ENCODE results near the gene TUBB.
A peak's percentile ranks its signal among the peaks of the same experiment; 100 is the strongest.

TUBB gene

GRCh38 chr6:30719791-30720737 is at the start of gene TUBB:
Gene TUBB, plus strand, starts transcription at chr6:30720352. Its CDS starts 155 bp downstream, at chr6:30720507.
- peak; percentile 99 for DNase-seq

GRCh38 chr6:30670760-30671527 is 49.2 kb upstream of the TUBB start:
- no peak for DNase-seq

DNA sequence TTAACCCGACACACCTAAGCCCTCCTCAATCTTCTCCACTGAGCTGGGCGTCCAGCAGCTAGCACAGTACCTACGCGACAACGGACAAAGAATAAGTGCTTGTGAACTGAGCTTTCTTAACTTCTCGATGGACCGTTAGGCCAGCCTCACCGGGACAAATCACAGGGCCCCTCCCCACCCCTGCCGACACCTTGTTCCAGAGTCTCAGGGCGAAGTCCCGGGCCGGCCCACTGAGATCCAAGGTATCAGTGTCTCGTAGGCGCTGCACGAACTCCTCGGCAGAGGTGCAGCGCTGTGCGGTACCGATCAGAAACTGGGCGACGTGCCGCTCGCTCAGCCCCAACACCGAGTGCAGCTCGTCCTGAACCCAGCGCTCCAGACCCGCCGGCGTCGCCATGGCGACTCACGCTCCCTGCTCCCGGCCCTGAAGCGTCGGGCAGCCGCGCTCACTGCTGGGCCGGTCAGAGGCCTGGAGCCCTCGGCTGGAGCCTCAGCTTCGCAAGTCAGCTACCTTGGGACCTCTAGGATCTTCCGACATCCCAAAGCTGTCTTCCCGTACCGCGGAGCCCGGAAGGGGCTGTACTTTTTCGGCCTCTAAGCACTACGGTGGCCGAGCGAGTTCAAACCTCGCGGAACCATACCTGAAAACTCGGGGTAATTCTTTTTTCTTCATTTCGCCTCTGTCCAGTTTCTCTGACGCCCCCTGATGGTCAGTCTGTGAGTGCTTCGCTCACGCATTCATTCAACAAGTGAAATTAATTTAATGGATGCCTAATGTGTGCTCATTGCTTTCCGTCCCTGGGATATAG is 47.5 kb upstream of the TUBB start, which contains the start of gene DHX16:
Gene DHX16 (minus strand): TSS at position 562 of the 809 bp plus-strand sequence. CDS start 165 bp downstream, at position 397.
- DNase-seq, result peak; percentile 99

- DNase-seq, result no peak
Measured at GRCh38 chr6:30676660-30677285, 43.4 kb upstream of the TUBB start.

- peak; percentile 79 for DNase-seq
Measured at GRCh38 chr6:30678964-30679726, 41.0 kb upstream of the TUBB start.

DNA sequence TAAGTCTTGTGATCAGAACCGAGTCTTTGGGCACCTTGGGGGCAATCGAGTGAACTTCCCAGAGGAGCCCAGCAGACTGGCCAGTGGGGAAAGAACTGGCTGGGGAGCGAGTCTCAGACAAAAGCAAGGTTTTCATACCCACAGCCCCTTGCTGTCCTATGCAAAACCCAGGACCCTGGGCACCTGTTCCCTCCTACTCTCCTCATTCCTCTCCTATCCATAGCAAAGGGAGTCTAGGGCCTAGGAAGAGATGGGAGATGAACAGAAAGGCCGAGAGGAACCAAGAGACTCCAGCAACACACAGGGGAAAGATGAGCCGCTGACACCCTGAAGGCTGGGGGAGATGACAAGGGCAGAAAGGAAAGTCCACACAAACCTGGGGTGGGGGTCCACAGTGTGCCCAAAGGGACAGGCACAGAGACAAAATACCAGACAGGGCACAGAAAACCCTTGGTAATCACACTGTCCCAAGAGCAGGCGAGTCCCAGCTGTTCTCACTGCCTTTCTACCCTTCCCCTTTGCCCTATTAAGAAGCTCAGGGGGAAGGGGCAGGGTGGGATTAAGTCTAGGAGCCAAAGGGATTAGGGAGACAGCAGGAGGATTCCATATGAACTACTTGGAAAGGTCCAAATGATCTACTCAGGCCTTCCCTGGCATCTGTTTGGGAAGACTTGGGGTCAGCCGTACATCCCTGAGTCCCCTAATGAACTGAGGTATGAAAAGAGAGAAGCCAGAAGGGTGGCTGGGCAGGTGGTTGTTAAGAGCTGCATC is 40.2 kb upstream of the TUBB start:
- DNase-seq, result no peak

DNA sequence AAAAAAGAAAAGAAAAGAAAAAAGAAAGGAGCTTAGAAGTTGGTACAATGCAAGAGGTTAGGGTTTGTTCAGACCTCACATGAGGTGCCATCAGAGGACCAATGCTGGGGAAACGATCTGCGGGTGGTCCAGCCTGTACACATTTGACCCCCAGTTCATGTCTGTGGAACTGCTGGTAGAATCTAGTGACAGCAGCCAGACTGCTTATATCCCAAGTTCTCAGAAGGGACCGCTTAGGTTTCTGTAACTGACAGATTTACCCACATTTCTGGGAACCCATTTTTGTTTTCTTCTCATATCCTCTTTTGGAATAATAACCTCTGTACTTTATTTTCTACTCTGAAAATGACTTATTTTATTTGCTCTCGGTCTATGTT is 38.4 kb upstream of the TUBB start:
- no peak for DNase-seq

DNA sequence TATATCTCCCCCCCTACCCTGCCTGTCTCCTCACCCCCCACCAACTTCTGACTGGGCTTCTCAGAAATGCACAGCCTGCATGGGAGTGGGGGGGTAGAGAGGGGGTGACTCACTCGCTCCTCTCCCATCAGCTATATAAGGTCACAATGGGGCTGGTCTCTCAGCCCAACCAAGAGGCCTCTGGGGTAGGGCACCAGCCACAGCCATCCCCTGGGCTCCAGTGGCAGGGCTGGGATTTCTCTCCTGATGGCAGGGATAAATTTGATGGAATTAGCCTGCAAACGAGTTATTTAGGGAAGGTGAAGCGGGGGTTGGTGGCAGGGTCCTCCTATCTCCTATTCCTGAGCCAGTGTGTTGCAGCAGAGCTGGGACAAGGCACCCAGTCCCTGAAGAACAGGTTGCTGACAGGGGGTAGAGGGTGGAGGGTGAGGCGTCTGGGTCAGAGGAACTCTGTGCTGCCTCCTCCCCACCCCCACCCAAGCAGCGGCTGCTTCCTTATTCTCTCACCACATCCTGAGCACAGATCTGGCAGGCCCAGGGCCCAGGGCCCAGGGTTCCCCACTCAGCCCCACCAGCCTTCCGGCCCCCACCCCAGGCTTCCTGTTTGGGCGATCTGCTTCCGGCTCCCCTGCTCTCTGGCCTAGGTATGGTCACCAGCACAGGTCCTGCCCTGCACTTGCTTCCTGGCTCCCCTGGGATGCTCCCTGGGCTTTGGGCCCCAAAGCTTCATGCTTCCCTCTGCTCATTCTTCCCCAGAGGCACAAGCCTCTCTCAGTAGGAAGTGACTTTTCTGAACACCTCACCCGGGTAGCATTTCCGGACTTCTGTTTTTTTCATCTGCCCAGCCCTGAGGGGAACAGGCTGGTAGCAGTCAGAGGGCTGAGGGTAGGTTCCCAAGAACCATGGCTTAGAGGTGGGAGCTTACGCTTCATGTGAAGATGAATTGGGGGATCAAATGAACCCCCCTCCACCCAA is 37.7 kb upstream of the TUBB start:
- peak; percentile 48 for DNase-seq

- no peak for DNase-seq
Measured at GRCh38 chr6:30683183-30683979, 36.8 kb upstream of the TUBB start.

GRCh38 chr6:30683980-30684338 is 36.2 kb upstream of the TUBB start:
- no peak for DNase-seq

- DNase-seq, result no peak
Measured at GRCh38 chr6:30684386-30685156, 35.6 kb upstream of the TUBB start.

GRCh38 chr6:30685157-30686008 is 34.8 kb upstream of the TUBB start:
- DNase-seq, result no peak

DNA sequence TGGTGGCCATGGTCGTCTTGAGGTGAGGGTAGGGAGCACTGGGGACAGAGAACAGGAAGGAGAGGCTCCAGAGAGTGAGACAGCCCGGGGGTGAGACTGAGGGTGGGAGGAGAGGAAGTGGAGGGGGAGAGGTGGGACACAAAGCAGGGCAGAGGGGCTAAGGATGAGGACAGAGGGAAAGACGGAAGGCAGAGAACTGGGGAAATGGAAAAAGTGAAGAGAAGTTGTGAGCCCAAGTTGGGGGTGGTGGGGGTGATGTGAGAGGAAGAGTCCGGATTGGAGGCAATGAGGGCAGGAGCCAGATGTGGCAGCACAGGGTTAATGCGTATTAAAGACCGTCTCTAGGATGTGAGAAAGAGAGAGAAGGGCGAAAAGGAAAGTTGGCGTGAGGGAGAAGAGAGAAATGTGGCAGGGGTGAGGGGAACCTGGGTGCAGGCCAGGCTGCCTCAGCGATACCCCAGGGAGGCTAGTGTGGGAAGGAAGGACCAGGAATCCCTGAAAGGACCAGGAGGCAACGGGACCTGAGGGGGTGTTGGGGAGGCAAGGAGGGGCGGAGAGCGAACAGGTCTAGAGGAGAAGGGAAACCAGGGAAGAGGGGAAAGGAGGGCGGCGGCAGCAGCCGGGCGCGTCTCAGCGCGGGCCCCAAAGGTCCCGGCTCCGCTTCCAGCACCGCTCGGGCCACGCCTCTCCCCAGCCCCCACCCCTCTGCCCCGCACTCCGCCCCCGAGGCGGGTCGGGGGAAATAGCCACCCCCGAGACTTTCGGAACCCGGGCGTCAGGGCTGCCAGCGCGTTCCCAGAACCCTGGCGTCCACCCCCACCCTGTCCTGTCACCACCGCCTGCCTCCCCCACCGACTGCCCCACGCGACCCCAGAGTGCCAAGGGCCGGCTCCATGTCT is 33.9 kb upstream of the TUBB start, which contains the start of gene PPP1R18:
Gene PPP1R18 (minus strand): TSS at position 637 of the 899 bp plus-strand sequence. CDS start 627 bp downstream, at position 10.
- peak; percentile 76 for DNase-seq

DNA sequence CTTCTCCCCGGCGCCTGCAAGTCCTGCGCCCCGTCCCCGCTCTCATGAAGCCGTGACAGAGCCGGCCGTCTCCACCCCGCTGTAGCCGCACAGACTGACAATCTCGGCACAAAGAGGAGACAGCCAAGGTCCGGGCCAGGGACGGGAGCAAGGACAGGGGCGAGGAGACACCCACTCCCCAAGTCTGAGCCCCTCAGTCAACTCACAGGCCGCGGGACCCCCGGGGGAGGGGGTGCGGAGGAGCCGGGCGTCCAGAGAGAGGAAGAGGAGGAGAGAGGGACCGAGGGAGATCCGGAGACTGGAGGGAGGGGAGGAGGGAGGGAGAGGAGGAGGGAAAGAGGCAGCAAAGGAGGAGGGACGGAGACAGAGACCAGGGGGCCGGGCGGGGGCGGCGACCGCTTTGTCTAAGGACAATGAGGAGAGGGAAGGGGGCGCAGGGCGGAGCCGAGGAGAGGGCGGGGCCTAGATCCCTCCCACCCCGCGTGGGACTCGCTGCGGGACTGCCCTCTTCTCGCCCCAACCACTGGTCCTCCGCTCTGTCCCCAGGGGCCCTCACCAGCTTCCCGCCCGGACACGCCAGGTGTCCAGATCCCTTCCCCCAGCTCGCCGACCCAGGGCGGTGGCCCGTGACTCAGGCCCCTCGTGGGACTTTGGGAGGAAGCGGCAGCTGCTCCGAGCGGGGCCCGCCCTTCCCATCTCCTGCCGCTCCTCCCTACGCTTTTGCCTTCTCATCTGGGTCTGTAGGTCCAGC is 33.1 kb upstream of the TUBB start:
- DNase-seq, result peak; percentile 97

All from NCI-H69 (cell line).